Sciatic nerve (tissue), 2 donors: Measurements from ENCODE around the gene MUC6. TPM values are rescaled to one million over a fixed set of nuclear protein-coding genes. Genes with fewer than 3 reads are reported as not detected.

Experiments used
- ATAC-seq: fragments of 200-7000 bp; cut with Tn5 transposase; one replicate; pipeline ENCODE4 v1.9.1; 2020; ENCODE audit warnings: mild to moderate bottlenecking, moderate library complexity
- DNase-seq: peaks from one replicate; pipeline ENCODE4 v3.0.0-alpha.2; 2020; ENCODE audit warnings: low spot score
- intact Hi-C: fragments of 100-400 bp; cut with DNase I; formaldehyde crosslinking; loops from one replicate; pipeline ENCODE4 v1.14.2; 2022
- total RNA-seq: library from RNA; stranded (reverse); fragmentation: NEBNext Ultra II Directional; extraction: Animal tissue kit (Norgen Biotek cat#: 25700); gene quantifications from one replicate; pipeline ENCODE4 v1.2.1, GENCODE V29; 2021
- donor health status: DM: no; HTN: no; CAD: no.
- donor health status: DM: no; HTN: no; CAD: no.

The MUC6 gene
- total RNA-seq, 1 donor from 2014 or later, result not detected

GRCh38 chr11:1073261-1073724 is 36.8 kb upstream of the MUC6 start:
- intact Hi-C loops, result no loop called here
- ATAC-seq (no peak), DNase-seq (peak; percentile 56)

- ATAC-seq (no peak), DNase-seq (peak; percentile 47)
- intact Hi-C loops, result no loop called here
These were observed 36.3 kb upstream of the MUC6 start for GRCh38 chr11:1072821-1073231.

- DNase-seq, result peak; percentile 43
- ATAC-seq, result no peak
- intact Hi-C loops, result no loop called here
These were observed 35.8 kb upstream of the MUC6 start for GRCh38 chr11:1072116-1072820.

- DNase-seq (peak; percentile 52), ATAC-seq (no peak)
- intact Hi-C loops, result no loop called here
These were observed 35.1 kb upstream of the MUC6 start for GRCh38 chr11:1071571-1072115.

- intact Hi-C loops, result no loop called here
- no peak for ATAC-seq
- DNase-seq, result no peak
These were observed 34.3 kb upstream of the MUC6 start for GRCh38 chr11:1070594-1071462.

GRCh38 chr11:1069740-1070139 is 33.2 kb upstream of the MUC6 start:
- no peak for DNase-seq
- intact Hi-C loops, result no loop called here
- ATAC-seq, result no peak

- ATAC-seq, result no peak
- intact Hi-C loops, result no loop called here
- DNase-seq, result no peak
These were observed 31.4 kb upstream of the MUC6 start for GRCh38 chr11:1067812-1068496.

GRCh38 chr11:1064167-1064566 is 27.6 kb upstream of the MUC6 start:
- ATAC-seq (no peak), DNase-seq (no peak)
- intact Hi-C loops, result no loop called here

GRCh38 chr11:1062075-1062820 is 25.7 kb upstream of the MUC6 start:
- no peak for DNase-seq
- ATAC-seq, result no peak
- intact Hi-C loops, result no loop called here

GRCh38 chr11:1060852-1061616 is 24.5 kb upstream of the MUC6 start:
- ATAC-seq, result no peak
- intact Hi-C loops, result no loop called here
- peak; percentile 48 for DNase-seq

- intact Hi-C loops, result no loop called here
- DNase-seq, result no peak
- no peak for ATAC-seq
These were observed 23.9 kb upstream of the MUC6 start for GRCh38 chr11:1060410-1060809.

- ATAC-seq, result no peak
- no peak for DNase-seq
These were observed 23.2 kb upstream of the MUC6 start for GRCh38 chr11:1059759-1060158.

GRCh38 chr11:1057806-1058205 is 21.3 kb upstream of the MUC6 start:
- DNase-seq (no peak), ATAC-seq (no peak)
- intact Hi-C loops, result no loop called here

More at GRCh38 chr11:1059759-1060158, 23.2 kb upstream of the MUC6 start:
- intact Hi-C loops, result no loop called here

- intact Hi-C loops, result no loop called here
- ATAC-seq (no peak), DNase-seq (peak; percentile 55)
These were observed 19.7 kb upstream of the MUC6 start for GRCh38 chr11:1055990-1056771.

GRCh38 chr11:1055109-1055703 is 18.7 kb upstream of the MUC6 start:
- no peak for DNase-seq
- intact Hi-C loops, result no loop called here
- ATAC-seq, result no peak

- ATAC-seq (no peak), DNase-seq (peak; percentile 49)
- intact Hi-C loops, result loop anchor here (5.0 kb wide), 1 partner anchor 202 kb away; no protein-coding TSS in a partner anchor
These were observed 17.9 kb upstream of the MUC6 start for GRCh38 chr11:1054143-1055108.
